ENCODE results near the gene C10orf143.
"Not testable (repeated sequence)": the region's sequence is repeated elsewhere in the genome, so short reads cannot be mapped to it uniquely, and the experiment has no call there.

Gene C10orf143
- total RNA-seq: 4.3 to 6.5 (median 5.5) reads per million in 4 experiments

GRCh38 chr10:130110246-130111112, at the start of gene C10orf143:
Gene C10orf143 (minus strand): TSS chr10:130110830. CDS start chr10:130110772, 58 bp downstream.
- peak; percentile 96 for DNase-seq

- DNase-seq: no peak
Observed at GRCh38 chr10:130159192-130159794, 48.7 kb upstream of the C10orf143 start.

GRCh38 chr10:130146042-130146441, 35.4 kb upstream of the C10orf143 start:
- DNase-seq: no peak

GRCh38 chr10:130141878-130142277, 31.2 kb upstream of the C10orf143 start:
- DNase-seq: no peak

GRCh38 chr10:130141460-130141859, 30.8 kb upstream of the C10orf143 start:
- no peak for DNase-seq

- no peak for DNase-seq
Observed at GRCh38 chr10:130141038-130141437, 30.4 kb upstream of the C10orf143 start.

- no peak for DNase-seq
Observed at GRCh38 chr10:130140425-130140824, 29.8 kb upstream of the C10orf143 start.

GRCh38 chr10:130138479-130138866, 27.8 kb upstream of the C10orf143 start:
- no peak for DNase-seq

- no peak for DNase-seq
Observed at GRCh38 chr10:130137659-130138478, 27.2 kb upstream of the C10orf143 start.

GRCh38 chr10:130137090-130137448, 26.4 kb upstream of the C10orf143 start:
- DNase-seq: no peak

- DNase-seq: peak; percentile 82
Observed at GRCh38 chr10:130136226-130137089, 25.8 kb upstream of the C10orf143 start, which contains the start of gene GLRX3. Gene GLRX3 (plus strand): TSS chr10:130136391. CDS start chr10:130136421, 30 bp downstream.

- DNase-seq: no peak
Observed at GRCh38 chr10:130135676-130136225, 25.1 kb upstream of the C10orf143 start.

- no peak for DNase-seq
Observed at GRCh38 chr10:130128922-130129321, 18.3 kb upstream of the C10orf143 start.

GRCh38 chr10:130128062-130128781, 17.6 kb upstream of the C10orf143 start:
- DNase-seq: no peak

GRCh38 chr10:130127364-130128061, 16.9 kb upstream of the C10orf143 start:
- peak; percentile 21 for DNase-seq

GRCh38 chr10:130121486-130122079, 11.0 kb upstream of the C10orf143 start:
- DNase-seq: no peak

- not testable (repeated sequence) for DNase-seq
Observed at GRCh38 chr10:130117535-130117934, 6.9 kb upstream of the C10orf143 start.

GRCh38 chr10:130116942-130117341, 6.3 kb upstream of the C10orf143 start:
- DNase-seq: not testable (repeated sequence)

GRCh38 chr10:130112821-130113220, 2.2 kb upstream of the C10orf143 start:
- no peak for DNase-seq

- DNase-seq: no peak
Observed at GRCh38 chr10:130111852-130112180, 1.2 kb upstream of the C10orf143 start.
